Thyroid gland (tissue), 4 donors: ENCODE data around the gene LRMDA.

Experiments used
- CTCF ChIP-seq, 6 experiments: fragments of 200-600 bp in 3 of 6; fragments of 450-650 bp in 3 of 6; sonication (generic) in 3 of 6; IDR thresholded peaks; one replicate each; pipeline ENCODE4 v1.5.1; 2016 to 2019; ENCODE audit warnings: antibody characterized with exemption in 6 of 6, mild to moderate bottlenecking in 2 of 6, inconsistent platforms in 1 of 6, moderate library complexity in 1 of 6
- POLR2A ChIP-seq, 2 donors: fragments of 450-650 bp; IDR thresholded peaks; one replicate each; pipeline ENCODE4 v1.6.1; 2017; ENCODE audit warnings: antibody characterized with exemption in 2 of 2, mild to moderate bottlenecking in 2 of 2, moderate library complexity in 1 of 2

- TF ChIP-seq CTCF (IDR thresholded peaks at IDR 0.05) (no peak), POLR2A (IDR thresholded peaks at IDR 0.05) (no peak)
Measured at GRCh38 chr10:76130892-76131291, 699.5 kb downstream of the LRMDA start.
